Activated T-cell treated with anti-CD3 and anti-CD28 coated beads, Interleukin-2, amount 50 U/mL, for 72 hours (primary cell): ENCODE data around the gene ASIC3. TPM values are rescaled to one million over a fixed set of nuclear protein-coding genes. Genes with fewer than 3 reads are reported as not detected.
"Not testable (repeated sequence)": the region's sequence is repeated elsewhere in the genome, so short reads cannot be mapped to it uniquely, and the experiment has no call there.

Source experiments
- ATAC-seq, 2 donors: fragments of 150-1000 bp; cut with Tn5 transposase; replicated peaks in 1 of 2; 2 replicates each; pipeline ENCODE4 v1.10.0; 2021; ENCODE audit warnings: moderate library complexity in 2 of 2, mild to moderate bottlenecking in 1 of 2
- DNase-seq, 2 donors: peaks; one replicate each; pipeline ENCODE4 v3.0.0; 2021 to 2022; ENCODE audit warnings: mixed read lengths in 1 of 2
- H3K27ac Mint-ChIP-seq: one replicate; pipeline ENCODE4 v1.8.0; 2022; ENCODE audit warnings: mild to moderate bottlenecking, moderate library complexity, mixed read lengths
- H3K27me3 Mint-ChIP-seq: one replicate; pipeline ENCODE4 v1.8.0; 2022; ENCODE audit warnings: low read depth, mixed read lengths
- H3K36me3 Mint-ChIP-seq, 2 donors: one replicate each; pipeline ENCODE4 v1.8.0; 2022; ENCODE audit warnings: mixed read lengths in 2 of 2, mild to moderate bottlenecking in 1 of 2; ENCODE audit not compliant: insufficient read depth in 2 of 2
- H3K4me1 Mint-ChIP-seq: one replicate; pipeline ENCODE4 v1.8.0; 2022; ENCODE audit warnings: low read depth, mixed read lengths
- H3K4me3 Mint-ChIP-seq, 2 donors: one replicate each; pipeline ENCODE4 v1.8.0; 2022; ENCODE audit warnings: mild to moderate bottlenecking in 2 of 2, mixed read lengths in 2 of 2, moderate library complexity in 2 of 2
- H3K9me3 Mint-ChIP-seq, 2 donors: one replicate each; pipeline ENCODE4 v1.8.0; 2022; ENCODE audit warnings: mixed read lengths in 2 of 2
- total RNA-seq, 2 donors: library from RNA; stranded (reverse); gene quantifications; one replicate each; pipeline ENCODE4 v1.2.3, GENCODE V29; 2022

ASIC3 gene
- total RNA-seq, 2 donors from 2014 or later = 14.4 to 15.7 TPM

- Mint-ChIP-seq H3K36me3 (peaks cover 0 to 2% of the 10 kb centered on the region in 2 donors), H3K4me1 (peaks cover 54% of the 10 kb centered on the region), H3K27me3 (no peaks in the 10 kb centered on the region), H3K27ac (no peak overlapping the region), H3K9me3 (no peaks in the 10 kb centered on the region), H3K4me3 (peak overlapping the region in 1 of 2 donors; percentile 83)
- ATAC-seq = no peak
- DNase-seq = no peak
Observed at GRCh38 chr7:151009327-151010036, 38.8 kb upstream of the ASIC3 start.

- Mint-ChIP-seq H3K9me3 (no peaks in the 10 kb centered on the region), H3K27me3 (no peaks in the 10 kb centered on the region), H3K4me3 (peak overlapping the region; percentile 65 to 70), H3K36me3 (peaks cover 0 to 2% of the 10 kb centered on the region in 2 donors), H3K4me1 (peaks cover 59% of the 10 kb centered on the region), H3K27ac (no peak overlapping the region)
- DNase-seq (no peak), ATAC-seq (no peak)
Observed at GRCh38 chr7:151010037-151010306, 38.4 kb upstream of the ASIC3 start.

- H3K27ac Mint-ChIP-seq = peak overlapping the region; percentile 75
Observed at GRCh38 chr7:151010307-151011096, 37.8 kb upstream of the ASIC3 start.

GRCh38 chr7:151011097-151011409, 37.3 kb upstream of the ASIC3 start:
- Mint-ChIP-seq H3K9me3 (no peaks in the 10 kb centered on the region), H3K4me3 (peak overlapping the region; percentile 65 to 70), H3K27ac (peak overlapping the region; percentile 75), H3K27me3 (no peaks in the 10 kb centered on the region), H3K36me3 (peaks cover 0 to 2% of the 10 kb centered on the region in 2 donors), H3K4me1 (peaks cover 68% of the 10 kb centered on the region)
- no peak for DNase-seq
- ATAC-seq = no peak

More at GRCh38 chr7:151010307-151011096, 37.8 kb upstream of the ASIC3 start:
- H3K27me3 Mint-ChIP-seq = no peaks in the 10 kb centered on the region
- peaks cover 0 to 2% of the 10 kb centered on the region in 2 donors for H3K36me3 Mint-ChIP-seq
- no peaks in the 10 kb centered on the region for H3K9me3 Mint-ChIP-seq
- peak; percentile 39 to 45 for DNase-seq
- H3K4me1 Mint-ChIP-seq = peaks cover 64% of the 10 kb centered on the region
- H3K4me3 Mint-ChIP-seq = peak overlapping the region; percentile 65 to 70
- peak; percentile 3 to 25 for ATAC-seq

GRCh38 chr7:151011616-151012015, 36.7 kb upstream of the ASIC3 start:
- Mint-ChIP-seq H3K4me1 (peaks cover 74% of the 10 kb centered on the region), H3K27ac (peak overlapping the region; percentile 71), H3K4me3 (peak overlapping the region; percentile 51 to 52)
- not testable (repeated sequence) for H3K36me3 Mint-ChIP-seq, H3K27me3 Mint-ChIP-seq, ATAC-seq, DNase-seq, H3K9me3 Mint-ChIP-seq

- Mint-ChIP-seq H3K36me3 (peaks cover 0 to 2% of the 10 kb centered on the region in 2 donors), H3K27me3 (no peaks in the 10 kb centered on the region), H3K4me1 (peaks cover 78% of the 10 kb centered on the region), H3K9me3 (no peaks in the 10 kb centered on the region), H3K4me3 (peak overlapping the region; percentile 51 to 62), H3K27ac (peak overlapping the region; percentile 71)
- ATAC-seq = no peak
- no peak for DNase-seq
Observed at GRCh38 chr7:151012031-151012692, 36.2 kb upstream of the ASIC3 start.

GRCh38 chr7:151012911-151013347, 35.4 kb upstream of the ASIC3 start:
- Mint-ChIP-seq H3K27me3 (peaks cover 4% of the 10 kb centered on the region), H3K4me1 (peaks cover 78% of the 10 kb centered on the region), H3K9me3 (no peaks in the 10 kb centered on the region), H3K27ac (no peak overlapping the region), H3K36me3 (peaks cover 0 to 2% of the 10 kb centered on the region in 2 donors), H3K4me3 (peak overlapping the region in 1 of 2 donors; percentile 62)
- DNase-seq (no peak), ATAC-seq (no peak)

GRCh38 chr7:151013356-151013732, 35.0 kb upstream of the ASIC3 start:
- DNase-seq (no peak), ATAC-seq (no peak)
- Mint-ChIP-seq H3K27ac (no peak overlapping the region), H3K36me3 (peaks cover 0 to 2% of the 10 kb centered on the region in 2 donors), H3K9me3 (no peaks in the 10 kb centered on the region), H3K4me1 (peaks cover 78% of the 10 kb centered on the region), H3K27me3 (peaks cover 8% of the 10 kb centered on the region), H3K4me3 (peak overlapping the region; percentile 87 to 92)

- peaks cover 0 to 2% of the 10 kb centered on the region in 2 donors for H3K36me3 Mint-ChIP-seq
- H3K4me3 Mint-ChIP-seq = peak overlapping the region; percentile 87 to 92
- H3K4me1 Mint-ChIP-seq = peaks cover 78% of the 10 kb centered on the region
- H3K27ac Mint-ChIP-seq = peak overlapping the region; percentile 96
- H3K27me3 Mint-ChIP-seq = peaks cover 11% of the 10 kb centered on the region
- ATAC-seq (peak; percentile 71 to 72), DNase-seq (peak; percentile 92 to 94)
- no peaks in the 10 kb centered on the region for H3K9me3 Mint-ChIP-seq
Observed at GRCh38 chr7:151013733-151014497, 34.4 kb upstream of the ASIC3 start.

GRCh38 chr7:151014950-151015349, 33.4 kb upstream of the ASIC3 start:
- H3K27ac Mint-ChIP-seq = peak overlapping the region; percentile 10
- DNase-seq = peak in 1 of 2 donors; percentile 37
- ATAC-seq = no peak

GRCh38 chr7:151015967-151016366, 32.4 kb upstream of the ASIC3 start:
- Mint-ChIP-seq H3K36me3 (peaks cover 2 to 3% of the 10 kb centered on the region in 2 donors), H3K9me3 (no peaks in the 10 kb centered on the region), H3K27me3 (peaks cover 28% of the 10 kb centered on the region), H3K27ac (no peak overlapping the region), H3K4me1 (peaks cover 73% of the 10 kb centered on the region), H3K4me3 (no peak overlapping the region)
- ATAC-seq (no peak), DNase-seq (no peak)

More at GRCh38 chr7:151014950-151015349, 33.4 kb upstream of the ASIC3 start:
- Mint-ChIP-seq H3K9me3 (no peaks in the 10 kb centered on the region), H3K4me1 (peaks cover 83% of the 10 kb centered on the region), H3K4me3 (peak overlapping the region; percentile 87 to 92), H3K36me3 (peaks cover 2 to 3% of the 10 kb centered on the region in 2 donors), H3K27me3 (peaks cover 18% of the 10 kb centered on the region)

- Mint-ChIP-seq H3K4me3 (peak overlapping the region in 1 of 2 donors; percentile 53), H3K9me3 (no peaks in the 10 kb centered on the region), H3K27me3 (peaks cover 30% of the 10 kb centered on the region), H3K36me3 (peaks cover 2 to 3% of the 10 kb centered on the region in 2 donors), H3K4me1 (peaks cover 68% of the 10 kb centered on the region), H3K27ac (no peak overlapping the region)
- ATAC-seq (no peak), DNase-seq (no peak)
Observed at GRCh38 chr7:151016505-151016904, 31.8 kb upstream of the ASIC3 start.
